Astrocyte of the spinal cord (primary cell): Measurements from ENCODE around the gene CCNB2.

Experiments
- DNase-seq: peaks from one replicate; pipeline ENCODE4 v3.0.0; 2011; ENCODE audit warnings: low read depth, low spot score
- H3K4me3 ChIP-seq: 2 replicates; pipeline ENCODE4 v1.5.1; 2011; ENCODE audit warnings: low read depth, mild to moderate bottlenecking, low read length, moderate library complexity
- CTCF ChIP-seq: IDR thresholded peaks from 2 replicates; pipeline ENCODE4 v1.5.1; 2012; ENCODE audit warnings: low read depth, mild to moderate bottlenecking, low read length, inconsistent platforms
- in situ Hi-C: cut with HindIII; loops from 2 replicates; pipeline ENCODE4 v1.10.0; 2017; ENCODE audit warnings: low sequenced_read_pairs

The CCNB2 gene

GRCh38 chr15:59131456-59131855, 26.5 kb downstream of the CCNB2 start:
- no peak for DNase-seq
- H3K4me3 ChIP-seq, result no peak overlapping the region
- no peak for TF ChIP-seq CTCF
- in situ Hi-C loops, result no loop called here

GRCh38 chr15:59131969-59132562, 27.1 kb downstream of the CCNB2 start:
- in situ Hi-C loops, result no loop called here
- no peak for TF ChIP-seq CTCF
- no peak for DNase-seq
- no peak overlapping the region for H3K4me3 ChIP-seq

- H3K4me3 ChIP-seq, result no peak overlapping the region
- in situ Hi-C loops, result no loop called here
- TF ChIP-seq CTCF, result no peak
- DNase-seq, result no peak
These were observed 29.0 kb downstream of the CCNB2 start for GRCh38 chr15:59133929-59134427.

- in situ Hi-C loops, result no loop called here
- TF ChIP-seq CTCF, result no peak
- DNase-seq, result no peak
- H3K4me3 ChIP-seq, result no peak overlapping the region
These were observed 32.6 kb downstream of the CCNB2 start for GRCh38 chr15:59137566-59137965.

- in situ Hi-C loops, result no loop called here
- DNase-seq, result peak; percentile 30
- no peak overlapping the region for H3K4me3 ChIP-seq
- TF ChIP-seq CTCF, result peak; percentile 59
These were observed 33.3 kb downstream of the CCNB2 start for GRCh38 chr15:59138243-59138642.

GRCh38 chr15:59140422-59141226, 35.7 kb downstream of the CCNB2 start:
- in situ Hi-C loops, result no loop called here

More at GRCh38 chr15:59140422-59141226, 35.7 kb downstream of the CCNB2 start:
- H3K4me3 ChIP-seq, result no peak overlapping the region
- no peak for DNase-seq
- TF ChIP-seq CTCF, result no peak
